GM18858 (cell line): ENCODE measurements around the gene PAPPA.

Experiments
- ATAC-seq: cut with Tn5 transposase; IDR thresholded peaks from one replicate; pipeline ENCODE4 v1.9.1; 2021; ENCODE audit not compliant: unreplicated experiment

The PAPPA gene

GRCh38 chr9:116414374-116414773 is 260.8 kb downstream of the PAPPA start:
- ATAC-seq, result no peak

GRCh38 chr9:116416421-116416820 is 262.8 kb downstream of the PAPPA start:
- no peak for ATAC-seq

DNA sequence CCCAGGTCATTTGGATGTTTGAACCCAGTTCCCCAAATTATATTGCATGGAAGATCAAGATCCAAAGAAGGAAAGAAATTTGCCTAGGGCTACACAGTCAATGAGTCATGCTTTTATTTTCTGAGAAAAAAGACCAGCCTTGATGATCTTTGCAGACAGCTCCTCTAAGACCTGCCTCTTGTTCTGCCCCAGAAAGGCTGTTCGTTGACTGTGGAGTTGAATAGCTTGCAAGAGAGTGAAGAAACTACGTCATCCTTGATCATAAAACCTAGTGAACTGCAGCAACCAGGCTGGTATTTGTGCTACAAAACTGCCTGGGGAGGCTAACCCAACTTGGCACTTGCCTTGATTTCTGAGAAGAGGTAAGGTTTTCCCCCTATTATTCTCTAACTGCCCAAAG is 263.9 kb downstream of the PAPPA start:
- no peak for ATAC-seq

DNA sequence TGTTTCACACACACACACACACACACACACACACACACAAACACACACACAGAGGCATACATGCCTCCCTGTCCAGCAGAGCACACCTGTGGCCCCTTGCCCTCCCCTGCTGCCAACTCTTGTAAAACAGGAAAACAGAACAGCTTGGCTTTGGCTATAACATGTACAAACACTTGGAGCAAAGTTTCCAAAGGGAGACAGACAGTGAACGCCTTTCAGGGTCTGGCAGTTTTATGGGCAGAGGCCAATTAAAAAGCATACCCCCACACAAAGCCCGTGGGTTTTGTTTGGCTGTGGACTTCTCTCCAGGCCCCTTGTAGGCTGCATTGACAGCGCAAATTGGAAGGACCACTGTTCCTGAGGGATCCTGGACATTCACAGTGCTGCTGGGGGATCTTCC is 265.6 kb downstream of the PAPPA start:
- no peak for ATAC-seq

DNA sequence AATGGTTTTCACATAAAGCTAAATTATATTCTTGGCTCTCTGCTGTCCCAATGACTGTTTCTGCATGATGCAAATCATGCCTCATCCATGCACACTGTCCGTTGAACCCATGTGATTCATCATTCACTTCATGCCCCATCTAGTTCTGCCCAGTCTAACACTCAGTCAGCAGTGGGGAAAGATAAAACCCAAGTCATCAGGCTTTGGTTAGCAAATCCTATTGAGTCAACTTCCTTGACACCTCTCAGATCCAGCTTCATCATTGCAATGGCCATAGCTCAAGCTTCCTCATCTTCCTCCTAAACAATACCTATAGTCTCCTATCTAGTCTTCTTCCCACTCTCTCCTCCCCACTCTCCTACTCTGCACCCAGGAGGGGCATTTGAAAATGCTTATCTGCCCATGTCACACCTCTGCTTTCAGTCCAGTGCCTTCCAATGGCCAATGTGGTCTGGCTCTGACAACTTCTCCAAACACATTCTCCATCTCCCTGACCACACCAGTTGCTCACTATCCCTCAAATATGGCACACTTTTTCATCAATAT is 267.5 kb downstream of the PAPPA start:
- ATAC-seq, result no peak

- no peak for ATAC-seq
Measured at GRCh38 chr9:116422119-116422979, 268.8 kb downstream of the PAPPA start.

GRCh38 chr9:116423149-116423548 is 269.6 kb downstream of the PAPPA start:
- ATAC-seq, result no peak

GRCh38 chr9:116425244-116425643 is 271.7 kb downstream of the PAPPA start:
- ATAC-seq, result no peak

DNA sequence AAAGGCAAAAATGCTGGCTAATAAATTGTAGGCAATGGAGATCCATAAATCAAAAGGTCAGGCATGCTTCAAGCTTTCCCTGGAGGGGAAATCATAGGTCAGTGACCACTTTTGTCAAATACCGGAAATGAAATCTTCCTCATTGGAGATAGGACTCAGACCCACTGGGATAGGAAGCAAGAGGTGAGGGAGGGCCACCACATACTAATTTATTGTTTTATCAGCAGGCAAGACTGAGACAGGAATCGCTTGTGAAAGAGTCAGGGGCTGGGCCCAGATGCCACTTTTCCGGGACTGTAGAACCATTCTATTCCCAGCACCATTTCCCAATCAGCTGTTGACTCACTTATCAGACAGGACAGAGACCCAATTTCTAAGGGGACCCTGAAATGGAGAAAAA is 277.3 kb downstream of the PAPPA start:
- no peak for ATAC-seq

DNA sequence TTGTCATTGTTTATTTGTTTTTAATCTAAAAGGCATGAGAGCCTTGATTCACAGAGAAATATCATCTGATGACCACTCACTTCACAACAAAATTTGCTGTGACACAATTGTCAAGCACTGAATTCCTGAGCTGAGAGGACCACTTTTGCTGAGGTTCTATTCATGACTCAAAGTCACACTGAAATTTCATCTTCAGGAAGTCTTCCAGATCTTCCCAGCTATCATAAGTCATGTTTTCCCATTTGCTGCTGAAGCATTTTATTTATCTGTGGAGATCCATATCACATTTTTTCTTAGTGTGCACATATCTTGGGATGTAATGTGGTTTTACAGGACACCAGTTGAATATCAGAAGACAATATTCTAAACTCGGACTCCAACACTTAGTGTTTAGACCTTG is 278.5 kb downstream of the PAPPA start:
- ATAC-seq, result no peak

- ATAC-seq, result no peak
Measured at GRCh38 chr9:116434314-116434713, 280.7 kb downstream of the PAPPA start.

DNA sequence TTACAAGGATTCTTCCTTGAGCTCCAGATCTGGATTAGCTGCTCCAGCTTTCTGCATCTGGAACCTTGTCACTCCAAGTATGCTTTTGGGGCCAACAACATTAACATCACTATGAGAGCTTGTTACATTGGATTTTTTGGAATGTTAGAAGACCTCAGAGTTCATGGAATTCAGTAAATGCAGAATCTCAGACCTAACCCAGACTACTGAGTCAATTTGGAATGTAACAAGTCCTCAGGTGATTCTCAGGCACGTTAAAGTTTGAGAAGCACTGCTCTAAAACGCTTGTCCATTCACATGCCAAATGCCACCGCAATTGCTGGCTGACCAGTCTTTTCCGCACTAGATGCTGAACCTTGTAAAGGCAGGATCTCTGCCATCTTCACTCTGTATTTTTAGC is 282.1 kb downstream of the PAPPA start:
- no peak for ATAC-seq

- ATAC-seq, result no peak
Measured at GRCh38 chr9:116436121-116436520, 282.5 kb downstream of the PAPPA start.

GRCh38 chr9:116437411-116438370 is 284.1 kb downstream of the PAPPA start:
- ATAC-seq, result no peak

DNA sequence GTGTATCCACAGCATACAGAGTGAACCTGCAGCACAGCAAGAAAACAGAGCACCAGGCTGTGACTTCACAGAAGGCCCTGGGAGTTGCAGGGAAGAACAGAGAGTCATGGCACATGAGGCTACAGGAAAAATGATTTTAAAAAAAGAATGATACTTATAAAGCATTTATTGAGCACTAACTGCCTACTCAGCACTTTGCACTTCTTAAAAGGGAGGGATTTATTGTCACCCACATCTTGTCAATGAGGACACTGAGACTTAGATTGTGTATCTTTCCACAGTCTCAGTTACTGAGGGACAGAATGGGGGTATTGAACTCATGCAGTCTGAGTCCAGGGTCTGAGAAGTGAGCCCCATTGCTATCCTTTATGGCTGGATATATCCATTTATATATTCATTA is 288.9 kb downstream of the PAPPA start:
- no peak for ATAC-seq

GRCh38 chr9:116447934-116448333 is 294.3 kb downstream of the PAPPA start:
- ATAC-seq, result no peak

GRCh38 chr9:116448431-116448830 is 294.8 kb downstream of the PAPPA start:
- ATAC-seq, result no peak

- no peak for ATAC-seq
Measured at GRCh38 chr9:116449949-116450348, 296.4 kb downstream of the PAPPA start.

DNA sequence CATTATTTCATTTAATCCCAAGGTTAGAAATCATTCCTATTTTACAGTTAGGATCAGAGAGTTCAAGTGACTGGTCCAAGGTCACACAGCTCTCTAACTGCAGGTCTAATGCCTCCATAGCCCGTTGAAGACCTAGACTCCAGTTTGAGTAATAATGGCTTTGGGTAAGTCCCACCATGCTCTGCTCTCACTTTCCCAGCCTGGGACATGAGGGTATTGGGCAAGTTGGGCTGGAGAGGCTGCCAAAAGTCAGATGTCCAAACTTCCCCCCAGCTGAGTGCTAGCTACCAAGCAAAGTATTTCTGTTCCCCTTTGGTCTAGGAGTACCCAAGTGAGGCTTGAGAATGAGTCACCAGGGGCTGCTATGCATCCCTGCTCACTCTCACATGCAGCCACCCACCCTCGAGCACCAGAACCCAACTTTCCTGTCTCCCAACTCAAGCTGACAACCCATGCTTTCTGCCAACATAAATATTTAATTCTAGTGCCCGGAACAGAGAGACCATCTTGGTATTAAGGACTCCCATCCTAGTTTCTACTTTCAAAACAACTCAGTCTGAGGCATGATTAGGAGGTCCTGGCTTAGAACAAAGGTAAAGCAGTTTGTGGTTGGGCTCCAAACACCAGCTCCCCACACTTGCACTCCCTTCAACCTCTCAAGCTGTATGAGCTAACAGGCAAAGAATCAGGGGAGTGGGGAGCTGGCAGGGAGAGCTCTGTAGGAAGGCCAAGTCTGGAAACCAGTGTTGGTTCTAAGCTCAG is 297.0 kb downstream of the PAPPA start:
- ATAC-seq, result peak; percentile 95

DNA sequence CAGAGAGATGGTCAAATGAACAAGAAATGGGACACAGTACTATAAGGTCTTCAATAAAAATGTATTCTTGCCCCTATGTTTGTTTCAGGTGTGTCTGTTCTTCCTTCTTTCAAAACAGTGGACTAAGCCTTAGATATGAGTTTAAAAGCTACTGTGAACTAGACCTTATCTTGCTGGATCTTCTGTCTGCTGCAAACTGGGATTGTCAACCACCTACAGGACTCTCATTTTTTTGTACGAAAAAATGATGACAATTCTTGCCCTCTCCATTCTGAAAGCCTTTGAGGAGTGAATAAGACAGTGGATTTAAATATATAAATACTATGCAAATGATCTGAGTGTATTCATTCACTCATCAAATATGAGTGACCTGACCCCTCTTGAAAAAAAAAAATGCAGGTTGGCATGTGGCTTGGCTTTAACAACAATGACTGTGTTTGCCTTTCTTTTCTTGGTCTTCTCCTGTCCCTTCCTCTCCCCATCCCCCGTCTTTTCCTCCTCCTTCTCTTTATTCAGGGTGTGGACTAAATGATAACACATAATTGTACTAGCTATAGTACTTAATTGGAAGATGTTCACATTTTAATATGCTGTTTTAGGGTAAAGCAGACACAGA is 298.0 kb downstream of the PAPPA start:
- ATAC-seq, result no peak
